Measurements from ENCODE around the gene RAPGEF1.
"Not testable (repeated sequence)": the region's sequence is repeated elsewhere in the genome, so short reads cannot be mapped to it uniquely, and the experiment has no call there.

RAPGEF1 gene, protein sequence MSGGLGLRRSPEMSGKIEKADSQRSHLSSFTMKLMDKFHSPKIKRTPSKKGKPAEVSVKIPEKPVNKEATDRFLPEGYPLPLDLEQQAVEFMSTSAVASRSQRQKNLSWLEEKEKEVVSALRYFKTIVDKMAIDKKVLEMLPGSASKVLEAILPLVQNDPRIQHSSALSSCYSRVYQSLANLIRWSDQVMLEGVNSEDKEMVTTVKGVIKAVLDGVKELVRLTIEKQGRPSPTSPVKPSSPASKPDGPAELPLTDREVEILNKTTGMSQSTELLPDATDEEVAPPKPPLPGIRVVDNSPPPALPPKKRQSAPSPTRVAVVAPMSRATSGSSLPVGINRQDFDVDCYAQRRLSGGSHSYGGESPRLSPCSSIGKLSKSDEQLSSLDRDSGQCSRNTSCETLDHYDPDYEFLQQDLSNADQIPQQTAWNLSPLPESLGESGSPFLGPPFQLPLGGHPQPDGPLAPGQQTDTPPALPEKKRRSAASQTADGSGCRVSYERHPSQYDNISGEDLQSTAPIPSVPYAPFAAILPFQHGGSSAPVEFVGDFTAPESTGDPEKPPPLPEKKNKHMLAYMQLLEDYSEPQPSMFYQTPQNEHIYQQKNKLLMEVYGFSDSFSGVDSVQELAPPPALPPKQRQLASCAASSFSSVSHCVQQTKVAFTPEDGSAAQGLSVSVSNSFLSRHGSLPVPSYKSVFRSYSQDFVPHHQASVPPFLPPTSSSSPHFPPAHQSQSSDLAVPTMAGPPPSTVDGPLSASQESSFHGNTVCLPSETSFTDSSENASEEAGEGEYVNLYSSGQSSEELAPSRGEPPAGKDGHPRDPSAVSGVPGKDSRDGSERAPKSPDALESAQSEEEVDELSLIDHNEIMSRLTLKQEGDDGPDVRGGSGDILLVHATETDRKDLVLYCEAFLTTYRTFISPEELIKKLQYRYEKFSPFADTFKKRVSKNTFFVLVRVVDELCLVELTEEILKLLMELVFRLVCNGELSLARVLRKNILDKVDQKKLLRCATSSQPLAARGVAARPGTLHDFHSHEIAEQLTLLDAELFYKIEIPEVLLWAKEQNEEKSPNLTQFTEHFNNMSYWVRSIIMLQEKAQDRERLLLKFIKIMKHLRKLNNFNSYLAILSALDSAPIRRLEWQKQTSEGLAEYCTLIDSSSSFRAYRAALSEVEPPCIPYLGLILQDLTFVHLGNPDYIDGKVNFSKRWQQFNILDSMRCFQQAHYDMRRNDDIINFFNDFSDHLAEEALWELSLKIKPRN (N-terminal part only)

GRCh38 chr9:131739959-131740648 is at the start of gene RAPGEF1:
Gene RAPGEF1, minus strand, starts transcription at chr9:131740076. Its CDS starts 246 bp downstream, at chr9:131739830.
- DNase-seq (ENCODE audit: low read depth) = peak; percentile 63

DNA sequence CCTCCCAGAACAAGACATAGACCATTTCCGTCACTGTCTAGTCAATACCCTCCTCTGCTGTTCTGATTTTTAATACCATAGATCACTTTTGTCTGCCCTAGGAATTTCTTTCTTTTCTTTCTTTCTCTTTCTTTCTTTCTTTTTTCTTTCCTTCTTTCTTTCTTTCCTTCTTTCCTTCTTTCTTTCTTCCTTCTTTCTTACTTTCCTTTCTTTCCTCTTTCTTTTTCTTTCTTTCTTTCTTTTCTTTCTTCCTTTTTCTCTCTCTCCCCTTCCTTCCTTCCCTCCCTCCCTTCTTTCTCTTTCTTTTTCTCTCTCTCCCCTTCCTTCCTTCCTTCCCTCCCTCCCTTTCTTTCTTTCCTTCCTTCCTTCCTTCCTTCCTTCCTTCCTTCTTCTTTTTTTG is 49.0 kb upstream of the RAPGEF1 start:
- DNase-seq (ENCODE audit: low read depth) = no peak

DNA sequence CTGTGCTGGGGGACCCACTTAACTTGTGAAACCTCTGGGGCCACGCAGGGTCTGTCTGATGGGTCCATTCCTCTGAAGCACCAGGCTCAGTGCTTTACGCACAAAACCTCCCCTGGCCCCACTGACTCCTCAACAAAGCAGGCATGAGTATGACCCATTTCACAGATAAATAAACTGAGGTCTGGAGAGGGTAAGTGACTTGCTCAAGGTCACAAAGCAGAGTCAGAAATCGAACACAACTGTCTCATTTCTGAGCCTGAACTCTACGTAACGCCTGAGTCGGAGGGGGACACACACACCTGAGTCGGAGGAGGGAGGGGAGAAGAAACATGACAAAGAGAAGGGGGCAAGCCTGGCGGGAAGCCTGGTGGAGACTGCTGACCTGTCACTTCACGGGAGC is 48.0 kb upstream of the RAPGEF1 start:
- no peak for DNase-seq (ENCODE audit: low read depth)

DNA sequence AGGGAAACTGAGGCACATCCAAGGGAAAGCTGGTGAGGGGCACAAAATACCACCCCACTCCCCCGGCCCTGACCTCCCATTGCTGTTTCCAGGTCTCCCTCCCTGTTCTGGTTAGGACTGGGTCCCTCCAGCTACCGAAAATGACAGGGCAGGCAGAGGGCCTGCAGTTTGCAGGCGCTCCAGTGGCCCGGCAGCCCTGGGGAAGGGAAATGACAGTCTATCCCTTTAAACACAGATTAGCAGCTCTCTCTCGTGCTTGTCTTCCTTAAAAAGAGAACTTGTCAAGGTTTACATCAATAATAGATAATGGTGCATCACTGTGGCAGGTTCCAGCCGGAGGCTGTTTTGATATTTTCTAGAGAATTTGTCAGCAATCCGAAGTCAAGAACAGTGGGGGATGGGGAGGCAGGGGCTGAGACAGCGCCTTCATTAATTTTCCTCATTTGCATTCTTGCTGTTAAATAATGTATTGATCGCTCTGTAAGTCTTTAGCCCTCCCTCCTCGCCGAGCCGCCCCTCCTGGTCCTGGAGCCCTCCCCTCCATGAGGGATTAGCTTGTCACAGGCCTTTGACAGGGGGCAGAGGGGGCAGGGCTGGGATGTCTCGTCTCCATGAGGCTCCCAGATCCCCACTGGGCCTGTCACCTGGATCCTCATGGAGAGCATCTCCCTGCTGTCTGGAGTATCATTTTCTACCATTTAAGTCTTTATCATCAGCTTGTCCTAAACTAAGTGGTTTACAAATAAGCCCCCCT is 45.0 kb upstream of the RAPGEF1 start:
- no peak for DNase-seq (ENCODE audit: low read depth)

DNA sequence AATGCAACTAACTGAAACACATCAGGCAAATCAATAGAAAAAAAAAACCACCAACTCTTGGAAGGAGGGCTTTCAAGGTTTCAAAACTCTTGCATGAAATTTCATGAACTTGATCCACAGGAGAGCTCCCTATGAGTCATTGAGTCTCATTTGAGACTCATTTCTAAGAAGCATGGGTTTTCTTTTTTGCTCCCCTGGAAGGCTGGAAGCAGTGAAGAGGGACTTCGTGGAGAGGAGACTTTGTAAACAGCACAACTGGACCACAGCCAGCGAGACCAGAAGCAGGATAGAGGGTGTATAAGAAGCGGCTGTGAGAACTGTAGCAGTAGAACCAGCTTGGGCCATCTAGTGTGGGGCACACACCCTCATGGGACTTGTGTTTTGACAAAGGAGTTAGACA is 41.2 kb upstream of the RAPGEF1 start:
- no peak for DNase-seq (ENCODE audit: low read depth)

DNA sequence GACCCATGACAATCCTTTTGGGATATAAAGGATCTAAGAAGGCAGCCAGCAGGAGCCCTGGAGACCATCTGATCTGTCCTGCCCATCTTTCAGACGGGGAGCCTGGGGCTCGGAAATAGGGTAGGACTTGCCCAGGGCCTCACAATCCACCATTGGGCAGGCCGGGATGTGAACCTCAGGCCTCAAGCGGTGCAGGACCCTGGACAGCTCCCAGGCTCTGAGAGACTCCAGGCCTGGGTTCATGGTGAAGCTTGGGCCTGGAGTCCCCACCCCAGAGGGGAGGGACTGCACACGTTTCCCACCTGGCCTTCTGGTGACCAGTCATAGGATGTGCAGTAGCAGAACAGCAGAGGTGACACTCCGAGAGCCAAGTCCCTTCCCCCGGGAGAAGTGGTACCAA is 36.6 kb upstream of the RAPGEF1 start:
- DNase-seq (ENCODE audit: low read depth) = no peak

GRCh38 chr9:131776036-131776435 is 36.2 kb upstream of the RAPGEF1 start:
- DNase-seq (ENCODE audit: low read depth) = no peak

DNA sequence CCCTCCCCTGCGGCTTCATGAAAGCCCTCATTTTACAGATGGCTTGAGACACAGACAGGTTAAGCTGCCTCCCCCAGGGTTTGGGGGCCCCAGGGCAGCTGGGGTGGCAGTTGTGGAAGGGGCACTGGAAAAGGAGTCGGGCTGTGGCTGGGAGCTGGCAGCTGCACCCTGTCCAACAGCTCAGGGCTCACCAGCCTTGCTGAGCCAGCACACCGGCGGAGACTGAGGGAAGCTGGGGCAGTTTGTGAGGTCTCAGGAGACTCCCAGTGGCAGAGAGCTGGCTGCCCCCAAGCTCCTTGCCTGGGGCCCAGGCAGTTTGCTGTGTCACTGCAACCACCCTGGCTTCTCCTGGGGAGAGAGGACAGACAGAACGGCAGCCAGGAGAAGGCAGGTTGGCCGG is 34.8 kb upstream of the RAPGEF1 start:
- DNase-seq (ENCODE audit: low read depth) = no peak

- no peak for DNase-seq (ENCODE audit: low read depth)
These were observed 34.1 kb upstream of the RAPGEF1 start for GRCh38 chr9:131773911-131774379.

GRCh38 chr9:131772940-131773339 is 33.1 kb upstream of the RAPGEF1 start:
- no peak for DNase-seq (ENCODE audit: low read depth)

DNA sequence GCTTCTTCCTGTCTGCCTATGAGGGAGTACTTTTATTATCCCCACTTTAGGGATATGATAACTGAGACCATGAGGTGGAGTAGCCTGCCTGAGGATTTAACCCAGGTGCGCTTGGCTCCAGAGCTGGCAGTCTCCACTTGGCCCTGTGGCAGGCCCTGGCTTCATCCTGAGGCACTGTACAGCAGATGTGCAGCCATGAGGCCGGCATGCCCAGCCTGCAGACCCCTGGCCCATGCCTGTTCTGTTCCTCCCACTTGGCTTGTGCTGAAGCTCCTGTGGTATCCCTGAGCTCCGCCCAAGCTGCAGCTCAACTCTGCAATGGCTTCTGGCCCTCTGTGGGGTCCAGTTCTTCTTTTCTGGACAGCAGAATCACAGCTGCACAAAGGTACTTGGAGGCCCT is 31.8 kb upstream of the RAPGEF1 start:
- DNase-seq (ENCODE audit: low read depth) = no peak

GRCh38 chr9:131769361-131769760 is 29.5 kb upstream of the RAPGEF1 start:
- DNase-seq (ENCODE audit: low read depth) = no peak

- DNase-seq (ENCODE audit: low read depth) = no peak
These were observed 24.7 kb upstream of the RAPGEF1 start for GRCh38 chr9:131764568-131764967.

- DNase-seq (ENCODE audit: low read depth) = peak; percentile 50
These were observed 22.6 kb upstream of the RAPGEF1 start for GRCh38 chr9:131762356-131762932.

GRCh38 chr9:131759017-131759647 is 19.3 kb upstream of the RAPGEF1 start:
- DNase-seq (ENCODE audit: low read depth) = no peak

DNA sequence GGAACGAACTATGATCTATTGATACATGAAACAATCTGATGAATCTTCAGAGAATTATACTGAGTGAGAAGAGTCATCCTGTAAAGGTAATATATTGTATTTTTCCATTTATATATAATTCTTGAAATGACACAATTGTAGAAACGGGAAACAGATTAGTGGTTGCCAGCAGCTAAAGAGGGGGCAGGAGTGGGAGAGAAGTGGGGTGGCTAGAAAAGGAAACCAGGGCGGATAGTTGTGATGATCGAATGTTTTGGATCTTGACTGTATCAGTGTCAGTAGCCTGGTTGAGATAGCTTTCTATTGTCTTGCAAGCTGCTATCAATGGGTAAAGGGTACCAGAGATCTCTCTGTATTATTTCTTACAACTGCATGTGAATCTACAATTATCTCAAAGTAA is 17.7 kb upstream of the RAPGEF1 start:
- DNase-seq (ENCODE audit: low read depth) = no peak

GRCh38 chr9:131755541-131756198 is 15.8 kb upstream of the RAPGEF1 start:
- peak; percentile 73 for DNase-seq (ENCODE audit: low read depth)

GRCh38 chr9:131754846-131755245 is 15.0 kb upstream of the RAPGEF1 start:
- no peak for DNase-seq (ENCODE audit: low read depth)

- DNase-seq (ENCODE audit: low read depth) = not testable (repeated sequence)
These were observed 13.9 kb upstream of the RAPGEF1 start for GRCh38 chr9:131753751-131754150.

All from stimulated activated CD8-positive, alpha-beta memory T cell treated with anti-CD3 and anti-CD28 coated beads, Interleukin-7, amount 100 ng/mL, for 24 hours (primary cell).